ENCODE measurements around the gene NBEA. TPM values are rescaled to one million over a fixed set of nuclear protein-coding genes. Genes with fewer than 3 reads are reported as not detected.

Gene NBEA
- total RNA-seq, 1 experiment from 2014 or later: 3.3 TPM

- H3K27ac ChIP-seq (ENCODE audit: low read length): no peak overlapping the region
- TF ChIP-seq TCF7L2 (IDR thresholded peaks at IDR 0.05; ENCODE audit: low read depth, low read length) (no peak), REST (IDR thresholded peaks at IDR 0.05; ENCODE audit: insufficient read depth in 1 of 2, low read depth in 2 of 2, low read length in 1 of 2) (no peak), SIN3A (IDR thresholded peaks at IDR 0.05; ENCODE audit: borderline replicate concordance, insufficient read depth, low read depth, low read length) (no peak), POLR2AphosphoS5 (IDR thresholded peaks at IDR 0.05; ENCODE audit: low read depth, low read length) (no peak), CTCF (IDR thresholded peaks at IDR 0.05) (no peak)
- H3K27me3 ChIP-seq (ENCODE audit: control insufficient read depth, insufficient read depth, low read length): no peaks in the 10 kb centered on the region
- ChIA-PET POLR2A (interaction anchor here (0.7 kb wide), 1 partner anchor 12 kb away, joined by 3 read pairs; no protein-coding TSS in a partner anchor), CTCF (no interaction called here)
- no peaks in the 10 kb centered on the region for H3K4me1 ChIP-seq (ENCODE audit: control insufficient read depth, insufficient read depth, low read length)
- no peaks in the 10 kb centered on the region for H3K9me3 ChIP-seq (ENCODE audit: control insufficient read depth, insufficient read depth, low read depth, low read length)
- no peaks in the 10 kb centered on the region for H3K36me3 ChIP-seq (ENCODE audit: control insufficient read depth, insufficient read depth, low read length)
- no peak for DNase-seq (ENCODE audit: low read depth, low spot score)
- no peak overlapping the region for H3K4me3 ChIP-seq (ENCODE audit: low read depth in 2 of 2, low read length in 2 of 2)
- in situ Hi-C loops (cut with HindIII; ENCODE audit: low pct_unique_long_range_greater_than_20kb, low sequenced_read_pairs) (no loop called here), intact Hi-C loops (cut with micrococcal nuclease; ENCODE audit: unreplicated experiment) (no loop called here)
- no TSS peak for BruUV-seq (replicated peaks)
- ATAC-seq: no peak
Measured at GRCh38 chr13:34899888-34900287, 42.2 kb upstream of the NBEA start.

- H3K36me3 ChIP-seq (ENCODE audit: control insufficient read depth, insufficient read depth, low read length): no peaks in the 10 kb centered on the region
- BruUV-seq (replicated peaks): no TSS peak
- intact Hi-C loops (cut with micrococcal nuclease; ENCODE audit: unreplicated experiment) (no loop called here), in situ Hi-C loops (cut with HindIII; ENCODE audit: low pct_unique_long_range_greater_than_20kb, low sequenced_read_pairs) (no loop called here)
- DNase-seq (ENCODE audit: low read depth, low spot score): no peak
- no peaks in the 10 kb centered on the region for H3K4me1 ChIP-seq (ENCODE audit: control insufficient read depth, insufficient read depth, low read length)
- CTCF ChIA-PET: no interaction called here
- TF ChIP-seq POLR2AphosphoS5 (IDR thresholded peaks at IDR 0.05; ENCODE audit: low read depth, low read length) (no peak), REST (IDR thresholded peaks at IDR 0.05; ENCODE audit: insufficient read depth in 1 of 2, low read depth in 2 of 2, low read length in 1 of 2) (no peak), TCF7L2 (IDR thresholded peaks at IDR 0.05; ENCODE audit: low read depth, low read length) (no peak), SIN3A (IDR thresholded peaks at IDR 0.05; ENCODE audit: borderline replicate concordance, insufficient read depth, low read depth, low read length) (no peak), CTCF (IDR thresholded peaks at IDR 0.05) (no peak)
- H3K27ac ChIP-seq (ENCODE audit: low read length): no peak overlapping the region
- no peaks in the 10 kb centered on the region for H3K27me3 ChIP-seq (ENCODE audit: control insufficient read depth, insufficient read depth, low read length)
- ATAC-seq: no peak
- POLR2A ChIA-PET: interaction anchor here (0.7 kb wide), 1 partner anchor 12 kb away, joined by 3 read pairs; no protein-coding TSS in a partner anchor
- H3K4me3 ChIP-seq (ENCODE audit: low read depth in 2 of 2, low read length in 2 of 2): no peak overlapping the region
- H3K9me3 ChIP-seq (ENCODE audit: control insufficient read depth, insufficient read depth, low read depth, low read length): no peaks in the 10 kb centered on the region
Measured at GRCh38 chr13:34900288-34900739, 41.8 kb upstream of the NBEA start.
